ENCODE data around the gene CEACAM19.

DNA sequence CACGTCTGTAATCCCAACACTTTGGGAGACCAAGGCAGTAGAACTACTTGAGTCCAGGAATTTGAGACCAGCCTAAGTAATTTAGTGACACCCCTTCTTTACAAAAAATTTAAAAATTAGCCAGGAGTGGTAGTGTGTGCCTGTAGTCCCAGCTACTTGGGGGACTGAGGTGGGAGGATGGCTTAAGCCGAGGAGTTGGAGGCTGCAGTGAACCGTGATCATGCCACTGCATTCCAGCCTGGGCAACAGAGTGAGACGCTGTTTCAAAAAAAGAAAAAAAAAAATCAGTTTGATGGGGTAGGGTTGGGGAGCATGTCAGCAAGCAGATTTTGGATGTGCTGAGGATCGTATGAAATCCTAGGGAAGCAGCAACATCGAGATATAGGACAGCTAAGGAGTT lies 4.2 kb downstream of the CEACAM19 start:
- TF ChIP-seq GATA2 (IDR thresholded peaks at IDR 0.05; ENCODE audit: low read depth, low read length) (no peak), GATA3 (IDR thresholded peaks at IDR 0.05; ENCODE audit: low read depth, low read length) (no peak)

All from SH-SY5Y (cell line).